Testis (tissue), 2 donors: ENCODE measurements around the gene SARDH.

Experiments used
- POLR2A ChIP-seq: fragments of 450-650 bp; IDR thresholded peaks from one replicate; pipeline ENCODE4 v1.6.1; 2017; ENCODE audit warnings: antibody characterized with exemption, mild to moderate bottlenecking, moderate library complexity
- TF ChIP-seq, protein P1 (sequence below), 3 experiments: fragments of 450-650 bp in 2 of 3; fragments of 200-600 bp in 1 of 3; sonication (generic) in 1 of 3; IDR thresholded peaks; one replicate each; pipeline ENCODE4 v1.5.1; 2016 to 2019; ENCODE audit warnings: antibody characterized with exemption in 3 of 3, mild to moderate bottlenecking in 2 of 3, moderate library complexity in 1 of 3

DNA sequence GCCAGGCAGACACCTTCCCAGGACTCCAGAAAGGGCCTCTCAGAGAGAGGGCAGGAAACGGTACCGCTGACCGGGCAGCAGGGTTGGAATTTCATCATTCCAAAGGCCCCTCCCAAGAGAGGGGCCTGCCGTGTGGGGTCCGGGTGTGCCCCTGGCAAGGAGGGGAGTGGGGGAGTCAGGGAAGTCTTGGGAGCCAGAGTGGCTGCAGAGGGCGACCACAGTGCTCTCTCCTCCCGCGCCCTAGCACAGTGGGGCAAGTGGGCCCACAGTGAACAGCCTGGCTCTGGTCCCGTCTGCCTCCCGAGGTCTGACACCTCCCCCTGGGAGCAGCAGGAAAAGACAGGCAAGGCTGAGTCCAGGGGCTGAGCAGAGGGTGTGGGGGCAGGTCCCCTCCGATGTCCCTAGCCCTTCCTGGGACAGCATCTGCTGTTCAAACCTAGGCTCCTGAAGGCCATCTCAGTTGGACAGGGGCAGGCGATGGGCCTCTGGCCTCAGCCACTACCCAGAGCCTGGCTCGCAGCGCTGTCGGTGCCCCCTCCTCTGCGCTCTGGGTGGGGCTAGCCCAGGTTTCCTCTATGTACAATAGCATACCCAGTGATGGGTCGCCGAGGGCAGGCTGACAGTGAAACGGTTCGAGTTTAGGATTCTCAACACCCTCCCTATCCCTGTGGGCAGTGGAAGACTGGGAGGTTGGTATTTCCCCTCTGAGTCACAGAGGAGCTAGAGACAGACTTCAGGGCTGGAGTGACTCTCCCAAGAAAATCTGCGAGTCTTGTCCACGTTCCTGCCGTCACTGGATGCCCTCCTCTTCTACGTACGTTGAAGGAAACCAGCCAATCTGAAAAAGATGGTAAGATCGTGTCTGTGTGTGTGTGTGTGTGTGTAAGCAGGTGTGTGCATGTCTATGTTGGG is 25.4 kb upstream of the SARDH start:
- TF ChIP-seq POLR2A, result no peak
- TF ChIP-seq, protein P1, sequence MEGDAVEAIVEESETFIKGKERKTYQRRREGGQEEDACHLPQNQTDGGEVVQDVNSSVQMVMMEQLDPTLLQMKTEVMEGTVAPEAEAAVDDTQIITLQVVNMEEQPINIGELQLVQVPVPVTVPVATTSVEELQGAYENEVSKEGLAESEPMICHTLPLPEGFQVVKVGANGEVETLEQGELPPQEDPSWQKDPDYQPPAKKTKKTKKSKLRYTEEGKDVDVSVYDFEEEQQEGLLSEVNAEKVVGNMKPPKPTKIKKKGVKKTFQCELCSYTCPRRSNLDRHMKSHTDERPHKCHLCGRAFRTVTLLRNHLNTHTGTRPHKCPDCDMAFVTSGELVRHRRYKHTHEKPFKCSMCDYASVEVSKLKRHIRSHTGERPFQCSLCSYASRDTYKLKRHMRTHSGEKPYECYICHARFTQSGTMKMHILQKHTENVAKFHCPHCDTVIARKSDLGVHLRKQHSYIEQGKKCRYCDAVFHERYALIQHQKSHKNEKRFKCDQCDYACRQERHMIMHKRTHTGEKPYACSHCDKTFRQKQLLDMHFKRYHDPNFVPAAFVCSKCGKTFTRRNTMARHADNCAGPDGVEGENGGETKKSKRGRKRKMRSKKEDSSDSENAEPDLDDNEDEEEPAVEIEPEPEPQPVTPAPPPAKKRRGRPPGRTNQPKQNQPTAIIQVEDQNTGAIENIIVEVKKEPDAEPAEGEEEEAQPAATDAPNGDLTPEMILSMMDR (IDR thresholded peaks at IDR 0.05), result no peak
